Naive B cell (primary cell): ENCODE data around the gene GPR25. TPM values are rescaled to one million over a fixed set of nuclear protein-coding genes. Genes with fewer than 3 reads are reported as not detected.
"Not testable (repeated sequence)": the region's sequence is repeated elsewhere in the genome, so short reads cannot be mapped to it uniquely, and the experiment has no call there.

Source experiments
- ATAC-seq, 2 donors: fragments of 150-1000 bp; cut with Tn5 transposase; 2 replicates each; pipeline ENCODE4 v1.10.0; 2021; ENCODE audit warnings: low read depth in 2 of 2, mild to moderate bottlenecking in 2 of 2, moderate library complexity in 2 of 2
- DNase-seq: peaks from one replicate; pipeline ENCODE4 v3.0.0; 2022
- H3K27ac Mint-ChIP-seq, 6 donors: one replicate each; pipeline ENCODE4 v1.8.0; 2020 to 2022; ENCODE audit warnings: mild to moderate bottlenecking in 6 of 6, mixed read lengths in 6 of 6, moderate library complexity in 5 of 6, inconsistent platforms in 2 of 6
- H3K27me3 Mint-ChIP-seq, 3 donors: one replicate each; pipeline ENCODE4 v1.8.0; 2021 to 2022; ENCODE audit warnings: mixed read lengths in 3 of 3, mild to moderate bottlenecking in 1 of 3
- H3K36me3 Mint-ChIP-seq, 2 donors: one replicate each; pipeline ENCODE4 v1.8.0; 2020 to 2022; ENCODE audit warnings: mixed read lengths in 2 of 2, inconsistent platforms in 1 of 2, mild to moderate bottlenecking in 1 of 2
- H3K4me1 Mint-ChIP-seq, 3 donors: one replicate each; pipeline ENCODE4 v1.8.0; 2020 to 2022; ENCODE audit warnings: mixed read lengths in 3 of 3, inconsistent platforms in 1 of 3, mild to moderate bottlenecking in 1 of 3, moderate library complexity in 1 of 3
- H3K4me3 Mint-ChIP-seq, 8 donors: one replicate each; pipeline ENCODE4 v1.8.0; 2020 to 2022; ENCODE audit warnings: mild to moderate bottlenecking in 8 of 8, mixed read lengths in 8 of 8, moderate library complexity in 8 of 8, inconsistent platforms in 2 of 8
- H3K9me3 Mint-ChIP-seq, 7 donors: one replicate each; pipeline ENCODE4 v1.8.0; 2020 to 2022; ENCODE audit warnings: mixed read lengths in 7 of 7, mild to moderate bottlenecking in 5 of 7, inconsistent platforms in 2 of 7, moderate library complexity in 1 of 7
- polyA plus RNA-seq, 6 donors: library from polyadenylated mRNA; unstranded; fragments of 300-500 nt; fragmentation: Illumina TruSeq; gene quantifications; one replicate each; pipeline ENCODE4 v1.2.3, GENCODE V29; 2021; ENCODE audit warnings: low read depth in 6 of 6

Gene GPR25
- polyA plus RNA-seq, 6 donors from 2014 or later = 0.26 to 0.29 TPM; not detected in 4

DNA sequence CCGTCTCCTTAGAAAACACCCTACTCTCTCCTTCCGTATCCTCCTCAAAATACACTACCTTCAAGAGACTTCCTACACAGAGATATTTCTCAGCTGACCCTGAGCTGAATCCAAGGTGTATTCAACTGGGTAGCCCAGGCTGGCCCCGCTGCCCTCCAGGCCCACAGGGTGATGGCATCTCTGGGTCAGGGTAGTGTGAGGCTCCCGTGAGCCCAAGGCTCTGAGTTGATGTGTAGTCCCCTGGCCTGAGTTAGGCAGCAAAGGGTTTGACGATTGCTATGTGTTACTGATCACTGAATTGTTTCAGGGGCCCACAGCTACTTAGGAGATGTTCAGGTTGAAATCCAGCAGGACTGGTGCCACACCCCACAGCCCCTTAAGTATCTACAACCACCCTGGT, 28.6 kb downstream of the GPR25 start:
- no peak overlapping the region for H3K4me3 Mint-ChIP-seq
- peaks cover 0 to 8% (median 0%) of the 10 kb centered on the region in 3 donors for H3K4me1 Mint-ChIP-seq
- H3K27ac Mint-ChIP-seq = no peak overlapping the region
- ATAC-seq (no peak), DNase-seq (no peak)
- H3K9me3 Mint-ChIP-seq = no peaks in the 10 kb centered on the region
- H3K27me3 Mint-ChIP-seq = peaks cover 0 to 30% (median 18%) of the 10 kb centered on the region in 3 donors
- no peaks in the 10 kb centered on the region for H3K36me3 Mint-ChIP-seq

DNA sequence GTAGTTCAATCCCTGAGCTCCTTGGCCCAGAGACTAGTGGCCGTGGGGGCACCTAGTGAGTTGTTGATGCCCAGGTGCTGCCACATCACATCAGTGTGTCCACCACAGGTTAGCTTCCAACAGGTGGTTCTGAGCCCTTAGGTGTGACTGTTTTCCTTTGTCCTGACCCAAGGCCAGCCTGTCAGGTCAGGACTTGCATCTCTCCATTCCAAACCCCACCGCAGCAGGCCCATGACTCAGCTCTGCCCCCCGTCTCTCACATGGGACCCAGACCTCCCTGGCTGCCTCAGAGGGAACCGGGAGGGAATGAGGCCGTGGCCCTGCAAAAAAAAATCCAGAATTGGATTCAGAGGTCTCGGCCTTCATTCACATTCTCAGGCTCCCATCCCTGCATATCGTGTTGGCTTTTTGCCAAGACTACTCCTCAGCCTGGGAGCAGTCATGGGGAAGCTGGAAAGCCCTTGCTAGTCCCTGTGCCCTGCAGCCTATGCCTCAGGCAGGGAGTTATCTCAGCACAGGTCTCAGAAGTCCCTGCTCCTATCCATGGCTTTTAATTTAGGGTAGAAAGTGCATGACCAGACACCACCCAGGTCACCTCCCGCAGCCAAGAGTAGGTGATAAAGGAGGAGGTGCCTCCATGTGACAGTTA, 29.1 kb downstream of the GPR25 start:
- H3K4me3 Mint-ChIP-seq = no peak overlapping the region
- H3K36me3 Mint-ChIP-seq = no peaks in the 10 kb centered on the region
- no peak for DNase-seq
- no peaks in the 10 kb centered on the region for H3K9me3 Mint-ChIP-seq
- H3K27ac Mint-ChIP-seq = peak overlapping the region in 1 of 6 donors; percentile 47
- ATAC-seq = no peak
- H3K4me1 Mint-ChIP-seq = peaks cover 0 to 8% (median 0%) of the 10 kb centered on the region in 3 donors
- peaks cover 0 to 30% (median 18%) of the 10 kb centered on the region in 3 donors for H3K27me3 Mint-ChIP-seq

DNA sequence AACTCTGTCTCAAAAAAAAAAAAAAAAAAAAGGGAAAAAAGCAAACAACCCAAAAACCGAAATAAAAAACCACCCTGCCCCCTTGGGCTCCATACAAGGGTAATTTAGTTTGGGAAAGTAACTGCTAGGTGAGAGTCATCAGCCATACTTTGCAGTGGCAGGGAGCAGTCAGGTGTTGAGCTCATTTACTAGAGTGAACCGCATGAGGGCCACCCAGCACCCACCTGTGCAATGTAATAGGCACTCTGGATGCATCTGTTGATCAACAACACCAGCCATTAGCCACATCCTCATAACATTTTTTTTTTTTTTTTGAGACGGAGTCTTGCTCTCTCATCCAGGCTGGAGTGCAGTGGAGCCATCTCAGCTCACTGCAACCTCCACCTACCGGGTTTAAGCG, 31.0 kb downstream of the GPR25 start:
- no peak overlapping the region for H3K4me3 Mint-ChIP-seq
- DNase-seq = no peak
- no peaks in the 10 kb centered on the region for H3K36me3 Mint-ChIP-seq
- H3K9me3 Mint-ChIP-seq = no peaks in the 10 kb centered on the region
- no peak overlapping the region for H3K27ac Mint-ChIP-seq
- H3K27me3 Mint-ChIP-seq = peaks cover 0 to 16% (median 4%) of the 10 kb centered on the region in 3 donors
- H3K4me1 Mint-ChIP-seq = peaks cover 0 to 7% (median 1%) of the 10 kb centered on the region in 3 donors
- no peak for ATAC-seq

DNA sequence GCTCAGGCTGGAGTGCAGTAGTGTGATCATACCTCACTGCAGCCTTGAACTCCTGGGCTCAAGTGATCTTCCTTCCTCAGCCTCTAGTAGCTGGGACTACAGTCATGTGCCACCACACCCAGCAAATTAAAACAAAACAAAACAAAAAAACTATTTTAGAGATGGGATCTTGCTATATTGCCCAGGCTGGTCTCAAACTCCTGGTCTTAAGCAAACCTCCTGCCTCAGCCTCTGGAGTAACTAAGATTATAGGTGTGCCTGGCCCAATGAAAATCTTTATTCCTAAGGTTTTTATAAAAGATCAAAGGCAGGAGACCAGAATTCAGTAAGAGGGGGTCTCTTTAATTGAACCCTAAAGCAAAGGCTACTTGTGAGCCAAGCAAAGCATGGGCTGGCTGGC, 32.0 kb downstream of the GPR25 start:
- peak overlapping the region in 1 of 6 donors; percentile 17 for H3K27ac Mint-ChIP-seq
- ATAC-seq = no peak

DNA sequence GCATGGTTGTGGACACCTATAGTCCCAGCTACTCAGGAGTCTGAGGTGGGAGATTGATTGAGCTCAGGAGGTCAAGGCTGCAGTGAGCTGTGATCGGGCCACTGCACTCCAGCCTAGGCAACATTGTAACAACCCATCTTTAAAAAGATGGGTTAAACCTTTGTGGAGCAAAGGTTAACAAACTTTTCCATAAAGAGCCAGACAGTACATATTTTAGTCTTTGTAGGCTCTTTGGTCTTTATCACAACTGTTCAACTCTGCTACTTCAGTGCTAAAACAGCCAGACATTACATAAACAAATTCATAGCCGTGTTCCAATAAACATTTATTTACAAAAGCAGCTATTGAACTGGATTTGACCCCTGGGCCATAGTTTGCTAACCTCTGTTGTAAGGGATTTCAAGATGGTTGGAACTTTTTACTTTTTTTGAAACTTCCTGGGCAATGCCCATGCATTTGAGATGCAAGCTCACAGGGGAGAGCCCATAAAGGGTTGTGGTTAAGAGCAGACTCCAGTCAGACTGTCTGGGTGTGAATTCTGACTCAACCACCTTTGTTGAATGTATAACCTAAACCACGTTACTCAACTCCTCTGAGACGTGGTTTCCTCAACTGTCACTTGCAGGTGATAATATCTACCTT, 32.8 kb downstream of the GPR25 start:
- ATAC-seq = no peak
- no peak overlapping the region for H3K27ac Mint-ChIP-seq

More for the DNA sequence above, 32.0 kb downstream of the GPR25 start:
- Mint-ChIP-seq H3K9me3 (no peaks in the 10 kb centered on the region), H3K27me3 (peaks cover 0 to 9% (median 4%) of the 10 kb centered on the region in 3 donors), H3K4me3 (no peak overlapping the region), H3K4me1 (peaks cover 0 to 4% (median 1%) of the 10 kb centered on the region in 3 donors), H3K36me3 (no peaks in the 10 kb centered on the region)
- DNase-seq = no peak

DNA sequence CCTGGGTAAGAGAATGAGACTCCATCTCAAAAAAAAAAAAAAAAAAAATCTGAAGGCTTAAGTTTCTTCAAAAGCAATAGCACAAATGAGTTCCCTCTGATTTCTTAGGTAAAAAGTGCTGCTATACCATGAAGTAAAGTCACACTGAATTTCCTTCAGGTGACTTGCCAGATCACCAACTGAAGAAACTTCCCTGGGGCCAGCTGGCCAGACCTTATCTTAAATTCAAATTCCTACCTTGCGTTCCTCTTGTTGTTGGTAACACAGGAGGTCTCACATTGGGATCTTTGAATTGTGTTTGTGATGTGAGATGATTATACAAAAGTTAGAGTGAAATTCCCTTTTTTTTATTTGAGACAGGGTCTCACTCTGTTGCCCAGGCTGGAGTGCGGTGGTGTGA, 33.7 kb downstream of the GPR25 start:
- H3K9me3 Mint-ChIP-seq = no peaks in the 10 kb centered on the region

More for the DNA sequence above, 32.8 kb downstream of the GPR25 start:
- H3K4me1 Mint-ChIP-seq = peaks cover 0 to 4% (median 1%) of the 10 kb centered on the region in 3 donors
- no peak overlapping the region for H3K4me3 Mint-ChIP-seq
- H3K27me3 Mint-ChIP-seq = peaks cover 0 to 9% (median 4%) of the 10 kb centered on the region in 3 donors
- no peak for DNase-seq
- no peaks in the 10 kb centered on the region for H3K36me3 Mint-ChIP-seq
- no peaks in the 10 kb centered on the region for H3K9me3 Mint-ChIP-seq

DNA sequence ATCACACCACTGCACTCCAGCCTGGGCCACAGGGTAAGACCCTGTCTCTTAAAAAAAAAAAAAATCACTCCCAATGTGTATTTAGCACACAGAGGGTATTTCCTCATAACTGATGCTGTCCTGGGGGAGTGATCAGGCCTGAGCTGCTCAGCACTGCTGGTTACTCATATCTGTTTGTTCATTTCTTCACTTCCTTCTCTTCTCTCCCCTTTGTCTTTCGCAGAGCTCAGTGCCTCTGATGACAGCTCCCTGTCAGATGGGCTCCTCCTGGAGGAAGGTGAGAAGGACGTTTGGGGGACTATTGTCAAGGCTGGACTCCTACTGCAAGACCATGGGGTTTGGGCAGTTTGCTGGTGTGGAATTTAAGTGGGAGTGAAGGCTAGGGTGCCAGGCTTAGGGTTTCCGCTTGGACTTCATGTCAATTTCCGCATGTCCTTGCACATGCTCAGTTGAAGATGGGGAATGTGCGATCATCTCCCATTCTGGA, 34.9 kb downstream of the GPR25 start:
- peaks cover 0 to 4% (median 1%) of the 10 kb centered on the region in 3 donors for H3K4me1 Mint-ChIP-seq
- no peak overlapping the region for H3K4me3 Mint-ChIP-seq
- no peaks in the 10 kb centered on the region for H3K36me3 Mint-ChIP-seq
- H3K27ac Mint-ChIP-seq = peak overlapping the region in 1 of 6 donors; percentile 47
- no peaks in the 10 kb centered on the region for H3K27me3 Mint-ChIP-seq
- DNase-seq = no peak
- no peak for ATAC-seq
- H3K9me3 Mint-ChIP-seq = no peaks in the 10 kb centered on the region

More for the DNA sequence above, 33.7 kb downstream of the GPR25 start:
- no peak for DNase-seq
- ATAC-seq = no peak
- H3K4me1 Mint-ChIP-seq = peaks cover 0 to 4% (median 1%) of the 10 kb centered on the region in 3 donors
- peaks cover 0 to 5% (median 4%) of the 10 kb centered on the region in 3 donors for H3K27me3 Mint-ChIP-seq
- H3K27ac Mint-ChIP-seq = no peak overlapping the region
- no peak overlapping the region for H3K4me3 Mint-ChIP-seq
- no peaks in the 10 kb centered on the region for H3K36me3 Mint-ChIP-seq

DNA sequence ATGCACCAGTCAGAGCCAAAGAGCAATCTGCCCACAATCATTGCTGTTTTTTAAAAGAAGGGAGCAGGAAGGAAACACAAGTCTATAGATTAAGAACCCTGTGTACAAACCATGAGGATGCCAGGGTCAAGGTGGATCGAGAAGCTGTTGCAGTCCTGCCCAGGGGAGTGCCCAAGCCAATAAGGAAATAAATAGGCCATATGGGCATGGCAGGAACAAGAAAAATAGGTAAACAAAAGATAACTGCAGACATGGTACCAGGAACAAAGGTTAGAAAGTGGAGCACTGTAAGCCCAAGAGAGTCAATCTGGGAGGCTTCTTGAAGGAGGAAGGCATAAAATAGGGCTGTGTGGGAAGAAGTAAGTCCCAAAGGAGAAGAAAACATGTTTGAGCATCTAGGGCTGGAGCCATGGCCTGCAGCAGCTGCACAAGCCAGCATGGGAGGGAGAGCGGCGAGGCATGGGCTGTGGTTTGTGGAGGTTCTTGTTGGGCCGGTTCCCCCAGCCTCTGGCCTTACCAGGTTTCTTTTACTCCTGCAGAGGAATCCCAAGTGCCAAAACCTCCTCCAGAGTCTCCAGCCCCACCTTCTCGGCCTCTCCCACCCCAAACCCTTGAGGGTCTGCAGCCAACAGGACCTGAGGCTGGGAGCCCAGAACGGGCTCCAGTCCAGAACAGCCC, 35.5 kb downstream of the GPR25 start:
- Mint-ChIP-seq H3K27me3 (no peaks in the 10 kb centered on the region), H3K4me1 (peaks cover 0 to 4% (median 1%) of the 10 kb centered on the region in 3 donors), H3K4me3 (no peak overlapping the region), H3K9me3 (no peaks in the 10 kb centered on the region), H3K36me3 (no peaks in the 10 kb centered on the region), H3K27ac (peak overlapping the region in 1 of 6 donors; percentile 11)
- no peak for ATAC-seq
- DNase-seq = no peak

DNA sequence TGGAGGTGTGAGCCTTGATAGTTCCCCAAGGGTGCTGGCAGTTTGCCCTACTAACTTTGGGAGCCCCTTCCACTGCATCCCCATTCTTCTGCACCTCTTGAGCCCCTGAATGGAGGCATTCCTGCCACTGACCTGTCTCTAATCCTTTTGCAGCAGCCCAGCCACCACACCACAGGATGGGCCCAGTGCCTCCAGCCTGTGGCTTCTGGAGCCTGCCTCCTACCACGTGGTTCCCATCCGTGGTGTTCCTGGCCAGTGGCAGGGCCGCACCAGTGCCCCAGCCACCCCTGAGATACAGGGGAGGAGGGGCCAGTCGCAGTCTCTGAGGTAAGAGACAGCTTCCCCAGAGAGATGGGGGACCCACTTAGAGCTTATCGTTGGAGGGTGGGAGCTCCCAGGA, 36.3 kb downstream of the GPR25 start:
- ATAC-seq = no peak
- DNase-seq = no peak
- Mint-ChIP-seq H3K36me3 (no peaks in the 10 kb centered on the region), H3K4me1 (peaks cover 0 to 4% (median 1%) of the 10 kb centered on the region in 3 donors), H3K27me3 (no peaks in the 10 kb centered on the region), H3K27ac (no peak overlapping the region), H3K4me3 (no peak overlapping the region), H3K9me3 (no peaks in the 10 kb centered on the region)

DNA sequence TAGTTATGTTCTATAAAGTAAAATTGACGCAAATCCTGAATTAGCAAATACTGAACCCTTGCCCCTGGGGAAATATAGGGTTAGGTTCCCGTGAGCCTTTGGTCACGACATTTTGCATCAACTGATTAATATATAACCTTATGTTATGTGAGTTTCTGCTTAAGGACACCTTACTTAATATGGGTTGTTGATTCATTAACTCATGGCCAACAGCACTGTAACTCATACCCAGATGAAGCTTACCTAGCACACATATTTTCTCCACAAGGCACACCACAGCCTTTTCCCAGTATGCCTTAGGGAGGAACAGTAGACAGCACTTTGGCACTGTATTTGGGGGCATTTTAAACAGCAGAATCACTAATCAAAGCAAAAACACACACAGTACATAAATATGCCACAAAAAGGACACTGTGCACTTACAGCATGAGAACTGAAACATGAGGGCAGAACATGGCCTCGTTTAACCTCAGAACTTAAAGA, 37.0 kb downstream of the GPR25 start:
- peaks cover 0 to 4% (median 1%) of the 10 kb centered on the region in 3 donors for H3K4me1 Mint-ChIP-seq
- DNase-seq (no peak), ATAC-seq (no peak)
- H3K27me3 Mint-ChIP-seq = no peaks in the 10 kb centered on the region
- H3K27ac Mint-ChIP-seq = no peak overlapping the region
- H3K4me3 Mint-ChIP-seq = no peak overlapping the region
- no peaks in the 10 kb centered on the region for H3K36me3 Mint-ChIP-seq
- no peaks in the 10 kb centered on the region for H3K9me3 Mint-ChIP-seq

DNA sequence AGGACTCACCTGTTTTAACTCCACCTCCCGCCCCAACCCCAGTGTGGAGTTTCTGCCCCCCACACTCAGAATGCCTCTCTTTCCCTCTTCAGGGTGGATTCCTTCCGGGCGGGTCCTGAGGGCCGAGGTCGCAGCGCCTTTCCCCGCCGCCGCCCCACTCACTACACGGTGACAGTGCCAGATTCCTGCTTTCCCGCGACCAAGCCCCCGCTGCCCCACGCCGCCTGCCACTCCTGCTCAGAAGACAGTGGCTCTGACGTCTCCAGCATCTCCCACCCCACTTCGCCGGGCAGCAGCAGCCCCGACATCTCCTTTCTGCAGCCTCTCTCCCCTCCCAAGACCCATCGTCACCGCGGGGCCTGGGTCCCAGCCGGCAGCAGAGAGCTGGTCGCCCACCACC, 38.6 kb downstream of the GPR25 start:
- no peak for DNase-seq
- Mint-ChIP-seq H3K27ac (no peak overlapping the region), H3K4me1 (peaks cover 0 to 4% (median 1%) of the 10 kb centered on the region in 3 donors), H3K9me3 (no peaks in the 10 kb centered on the region), H3K4me3 (no peak overlapping the region), H3K36me3 (no peaks in the 10 kb centered on the region), H3K27me3 (no peaks in the 10 kb centered on the region)
- no peak for ATAC-seq

DNA sequence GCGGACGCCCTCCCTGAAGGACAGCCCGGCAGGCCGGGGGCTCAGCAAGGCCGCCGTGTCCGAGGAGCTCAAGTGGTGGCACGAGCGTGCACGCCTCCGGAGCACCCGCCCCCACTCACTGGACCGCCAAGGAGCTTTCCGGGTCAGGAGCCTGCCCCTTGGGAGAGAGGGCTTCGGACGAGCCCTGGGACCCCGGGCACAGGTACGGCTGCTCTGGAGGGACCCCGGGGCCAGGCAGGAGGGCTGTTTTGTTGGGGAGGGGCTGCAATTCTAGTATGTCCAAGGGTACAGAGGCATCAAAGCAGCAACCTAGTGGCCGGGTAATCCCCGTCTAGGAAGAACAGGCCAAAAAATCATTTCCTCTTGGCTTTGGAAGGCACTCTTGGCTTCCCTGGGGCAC, 39.2 kb downstream of the GPR25 start:
- not testable (repeated sequence) for ATAC-seq, H3K27me3 Mint-ChIP-seq, H3K27ac Mint-ChIP-seq, H3K9me3 Mint-ChIP-seq, H3K36me3 Mint-ChIP-seq, H3K4me3 Mint-ChIP-seq, H3K4me1 Mint-ChIP-seq, DNase-seq

DNA sequence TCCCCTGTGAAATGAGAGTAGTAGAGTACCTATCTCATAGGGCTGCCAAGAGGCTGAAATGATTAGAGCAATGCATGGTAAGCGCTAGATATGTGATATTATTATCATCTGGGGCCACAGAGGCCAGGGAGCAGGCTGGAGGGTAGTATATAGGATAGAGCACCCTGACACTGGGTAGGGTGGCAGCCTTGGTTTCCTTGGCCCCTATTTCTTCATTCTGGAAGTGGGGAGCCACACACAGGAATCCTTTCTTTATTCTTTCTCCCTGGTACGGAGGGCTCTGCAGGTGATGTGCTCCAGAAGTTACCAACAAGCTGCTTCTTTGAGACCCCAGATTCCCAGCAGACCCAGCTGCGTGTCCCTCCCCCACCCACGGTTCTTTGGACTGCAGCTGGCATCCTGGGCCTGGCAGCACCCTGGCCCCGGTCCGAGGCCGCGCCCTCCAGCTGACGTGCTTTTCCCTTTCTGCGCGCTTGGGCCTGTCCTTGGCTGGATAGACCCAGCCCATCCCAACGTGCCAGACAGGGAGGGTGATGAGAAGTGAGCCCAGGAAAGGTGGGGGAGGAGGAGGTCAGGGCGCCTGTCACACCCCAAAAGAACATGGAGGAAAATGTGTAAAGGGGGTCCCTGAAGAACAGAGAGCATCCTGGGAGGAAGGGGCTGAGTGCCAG, 40.1 kb downstream of the GPR25 start:
- Mint-ChIP-seq H3K9me3 (no peaks in the 10 kb centered on the region), H3K27ac (peak overlapping the region in 1 of 6 donors; percentile 62), H3K4me3 (no peak overlapping the region), H3K4me1 (peaks cover 0 to 4% (median 1%) of the 10 kb centered on the region in 3 donors), H3K36me3 (no peaks in the 10 kb centered on the region), H3K27me3 (no peaks in the 10 kb centered on the region)
- no peak for ATAC-seq
- no peak for DNase-seq
